Mesothelial cell of epicardium (in vitro differentiated cells): Measurements from ENCODE around the gene SMAD9. TPM values are rescaled to one million over a fixed set of nuclear protein-coding genes. Genes with fewer than 3 reads are reported as not detected.
A peak's percentile ranks its signal among the peaks of the same experiment; 100 is the strongest.

Experiments used
- DNase-seq, 2 experiments: peaks; one replicate each; pipeline ENCODE4 v3.0.0; 2021; ENCODE audit warnings: low spot score in 2 of 2; ENCODE audit not compliant: unreplicated experiment in 2 of 2
- H3K27ac Mint-ChIP-seq: 2 replicates; pipeline ENCODE4 v1.8.0; 2021; ENCODE audit warnings: mixed read lengths
- H3K27me3 Mint-ChIP-seq: 2 replicates; pipeline ENCODE4 v1.8.0; 2021; ENCODE audit warnings: low read depth, mixed read lengths
- H3K36me3 Mint-ChIP-seq: 2 replicates; pipeline ENCODE4 v1.8.0; 2021; ENCODE audit warnings: mixed read lengths
- H3K4me1 Mint-ChIP-seq: 2 replicates; pipeline ENCODE4 v1.8.0; 2021; ENCODE audit warnings: mixed read lengths
- H3K4me3 Mint-ChIP-seq: 2 replicates; pipeline ENCODE4 v1.8.0; 2021; ENCODE audit warnings: mild to moderate bottlenecking, moderate library complexity, mixed read lengths
- H3K9me3 Mint-ChIP-seq: 2 replicates; pipeline ENCODE4 v1.8.0; 2021; ENCODE audit warnings: mixed read lengths
- total RNA-seq: library from RNA; stranded (reverse); gene quantifications from 3 replicates; pipeline ENCODE4 v1.2.1, GENCODE V29; 2021
- TF ChIP-seq, protein P1 (sequence below): fragments of 200-600 bp; sonication (generic); IDR thresholded peaks from one replicate; pipeline ENCODE4 v1.5.0; 2021; ENCODE audit warnings: antibody characterized with exemption; ENCODE audit not compliant: unreplicated experiment

SMAD9 gene
- total RNA-seq, 1 donor from 2014 or later, result 30.9 TPM

- H3K9me3 Mint-ChIP-seq, result no peaks in the 10 kb centered on the region
- H3K4me1 Mint-ChIP-seq, result peaks cover 2% of the 10 kb centered on the region
- DNase-seq, result no peak
- no peaks in the 10 kb centered on the region for H3K27me3 Mint-ChIP-seq
- no peak overlapping the region for H3K27ac Mint-ChIP-seq
- peaks cover 40% of the 10 kb centered on the region for H3K36me3 Mint-ChIP-seq
- no peak overlapping the region for H3K4me3 Mint-ChIP-seq
- TF ChIP-seq, protein P1, sequence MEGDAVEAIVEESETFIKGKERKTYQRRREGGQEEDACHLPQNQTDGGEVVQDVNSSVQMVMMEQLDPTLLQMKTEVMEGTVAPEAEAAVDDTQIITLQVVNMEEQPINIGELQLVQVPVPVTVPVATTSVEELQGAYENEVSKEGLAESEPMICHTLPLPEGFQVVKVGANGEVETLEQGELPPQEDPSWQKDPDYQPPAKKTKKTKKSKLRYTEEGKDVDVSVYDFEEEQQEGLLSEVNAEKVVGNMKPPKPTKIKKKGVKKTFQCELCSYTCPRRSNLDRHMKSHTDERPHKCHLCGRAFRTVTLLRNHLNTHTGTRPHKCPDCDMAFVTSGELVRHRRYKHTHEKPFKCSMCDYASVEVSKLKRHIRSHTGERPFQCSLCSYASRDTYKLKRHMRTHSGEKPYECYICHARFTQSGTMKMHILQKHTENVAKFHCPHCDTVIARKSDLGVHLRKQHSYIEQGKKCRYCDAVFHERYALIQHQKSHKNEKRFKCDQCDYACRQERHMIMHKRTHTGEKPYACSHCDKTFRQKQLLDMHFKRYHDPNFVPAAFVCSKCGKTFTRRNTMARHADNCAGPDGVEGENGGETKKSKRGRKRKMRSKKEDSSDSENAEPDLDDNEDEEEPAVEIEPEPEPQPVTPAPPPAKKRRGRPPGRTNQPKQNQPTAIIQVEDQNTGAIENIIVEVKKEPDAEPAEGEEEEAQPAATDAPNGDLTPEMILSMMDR, result no peak
Observed at GRCh38 chr13:36875961-36876360, 44.1 kb downstream of the SMAD9 start.

- H3K36me3 Mint-ChIP-seq, result peaks cover 39% of the 10 kb centered on the region
- no peak overlapping the region for H3K27ac Mint-ChIP-seq
- no peaks in the 10 kb centered on the region for H3K27me3 Mint-ChIP-seq
- H3K9me3 Mint-ChIP-seq, result no peaks in the 10 kb centered on the region
- H3K4me3 Mint-ChIP-seq, result no peak overlapping the region
- DNase-seq, result no peak
- peaks cover 2% of the 10 kb centered on the region for H3K4me1 Mint-ChIP-seq
- TF ChIP-seq, protein P1, result no peak
Observed at GRCh38 chr13:36875431-36875830, 44.6 kb downstream of the SMAD9 start.

- TF ChIP-seq, protein P1, result no peak
- H3K4me1 Mint-ChIP-seq, result peaks cover 2% of the 10 kb centered on the region
- H3K27ac Mint-ChIP-seq, result no peak overlapping the region
- no peak for DNase-seq
- H3K9me3 Mint-ChIP-seq, result no peaks in the 10 kb centered on the region
- peaks cover 31% of the 10 kb centered on the region for H3K36me3 Mint-ChIP-seq
- no peak overlapping the region for H3K4me3 Mint-ChIP-seq
- H3K27me3 Mint-ChIP-seq, result no peaks in the 10 kb centered on the region
Observed at GRCh38 chr13:36872621-36873020, 47.4 kb downstream of the SMAD9 start.

DNA sequence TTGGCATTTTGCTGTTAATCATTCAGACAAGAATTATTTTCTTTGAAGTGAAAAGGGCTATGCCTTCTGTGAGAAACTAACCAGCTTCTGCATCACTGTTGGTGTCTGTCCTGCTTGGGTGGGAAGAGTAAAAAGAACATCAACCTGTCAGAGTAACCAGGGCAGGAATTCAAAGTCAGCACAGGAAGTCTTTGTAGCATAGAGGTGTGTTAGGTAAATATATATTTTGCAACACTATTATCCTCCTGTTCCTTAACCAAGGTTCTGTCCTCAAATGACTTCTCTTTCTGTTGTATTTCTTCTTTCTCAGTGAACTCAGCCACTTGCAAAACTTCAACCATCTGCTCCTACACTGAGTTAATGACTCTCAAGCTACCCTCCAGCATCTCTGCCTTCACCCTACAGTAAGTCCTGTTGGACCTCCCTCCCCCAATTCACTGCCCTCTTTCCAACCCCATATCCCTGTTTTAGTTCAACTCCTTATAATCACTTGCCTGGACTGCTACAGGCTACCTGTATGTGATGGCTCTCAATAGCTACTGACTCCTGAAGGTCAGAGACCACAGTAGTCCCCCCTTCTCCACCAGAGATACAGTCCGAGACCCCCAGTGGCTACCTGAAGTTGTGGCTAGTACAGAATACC is 49.9 kb downstream of the SMAD9 start:
- Mint-ChIP-seq H3K4me3 (no peak overlapping the region), H3K36me3 (peaks cover 36% of the 10 kb centered on the region)
- TF ChIP-seq, protein P1, result no peak

GRCh38 chr13:36866232-36866631 is 53.8 kb downstream of the SMAD9 start:
- no peaks in the 10 kb centered on the region for H3K27me3 Mint-ChIP-seq
- H3K36me3 Mint-ChIP-seq, result peaks cover 37% of the 10 kb centered on the region
- no peaks in the 10 kb centered on the region for H3K4me1 Mint-ChIP-seq
- no peaks in the 10 kb centered on the region for H3K9me3 Mint-ChIP-seq
- no peak for DNase-seq
- TF ChIP-seq, protein P1, result no peak
- H3K27ac Mint-ChIP-seq, result no peak overlapping the region
- H3K4me3 Mint-ChIP-seq, result no peak overlapping the region

More for the DNA sequence above, 49.9 kb downstream of the SMAD9 start:
- Mint-ChIP-seq H3K9me3 (no peaks in the 10 kb centered on the region), H3K27ac (peak overlapping the region; percentile 1), H3K4me1 (no peaks in the 10 kb centered on the region), H3K27me3 (no peaks in the 10 kb centered on the region)
- DNase-seq, result no peak
